Stimulated activated CD4-positive, alpha-beta T cell treated with anti-CD3 and anti-CD28 coated beads, Interleukin-15, amount 100 ng/mL, for 1 hour (primary cell): ENCODE results near the gene TBC1D9B.

Experiments
- DNase-seq, 2 donors: peaks; one replicate each; pipeline ENCODE4 v3.0.0-alpha.2; 2020; ENCODE audit warnings: low read depth in 1 of 2, low spot score in 1 of 2

TBC1D9B gene

GRCh38 chr5:179907556-179908324 lies at the start of gene TBC1D9B:
TBC1D9B (minus strand) TSS chr5:179907897; CDS start chr5:179907821, 76 bp downstream.
- DNase-seq = peak; percentile 41 to 59

DNA sequence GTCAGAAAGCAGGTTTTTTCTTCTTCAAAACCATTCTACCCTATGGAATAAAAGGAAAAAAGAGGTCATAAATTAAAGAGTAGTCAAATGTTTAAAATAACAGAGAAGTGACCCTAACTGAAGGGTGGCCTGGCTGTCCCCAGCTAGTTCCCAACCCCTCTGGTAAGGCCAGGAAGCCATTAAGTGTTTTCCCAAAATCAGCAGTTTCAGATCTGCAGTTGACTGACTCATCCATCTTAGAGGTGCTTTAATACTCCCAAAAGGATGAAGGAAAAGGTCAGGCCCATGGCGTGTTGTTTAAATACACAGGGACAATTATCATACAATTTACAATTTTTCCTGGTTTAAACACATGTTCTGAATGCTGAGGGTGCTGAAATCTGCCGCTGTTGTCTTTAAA lies 47.9 kb upstream of the TBC1D9B start:
- DNase-seq = no peak

DNA sequence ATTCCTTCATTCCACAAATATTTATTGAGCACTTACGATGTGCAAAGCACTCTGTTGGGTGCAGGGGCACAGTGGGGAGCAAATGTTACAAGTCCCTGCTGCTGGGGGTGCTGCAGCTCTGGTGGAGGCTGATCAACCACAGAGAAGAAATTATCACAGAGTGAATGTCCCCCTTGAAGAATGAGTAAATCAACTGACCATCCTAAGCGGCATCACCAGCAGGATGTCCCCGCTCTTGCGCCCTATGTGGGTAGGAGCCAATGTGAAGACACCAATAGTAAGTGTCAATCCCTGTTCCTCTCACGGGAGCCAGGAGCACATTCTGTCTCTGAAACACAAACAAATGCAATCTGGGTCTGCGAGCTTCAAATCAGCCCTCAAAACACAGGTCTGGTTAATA lies 47.4 kb upstream of the TBC1D9B start:
- no peak for DNase-seq

DNA sequence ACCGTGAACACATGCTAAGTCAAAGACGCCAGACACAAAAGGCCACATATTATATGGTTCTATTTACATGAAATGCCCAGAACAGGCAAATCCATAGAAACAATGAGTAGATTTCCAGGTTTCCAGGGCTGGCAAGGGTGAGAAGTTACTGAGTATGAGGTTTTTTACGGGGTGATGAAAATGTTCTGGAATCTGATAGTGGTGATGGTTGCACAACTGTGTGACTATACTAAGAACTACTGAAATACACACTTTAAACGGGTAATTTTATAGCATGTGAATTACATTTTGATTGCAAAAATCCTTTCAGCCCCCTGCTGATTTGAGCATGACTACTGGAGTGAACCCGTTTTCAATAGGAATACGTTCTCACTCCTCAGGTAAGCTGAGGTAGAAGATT lies 46.7 kb upstream of the TBC1D9B start:
- no peak for DNase-seq

DNA sequence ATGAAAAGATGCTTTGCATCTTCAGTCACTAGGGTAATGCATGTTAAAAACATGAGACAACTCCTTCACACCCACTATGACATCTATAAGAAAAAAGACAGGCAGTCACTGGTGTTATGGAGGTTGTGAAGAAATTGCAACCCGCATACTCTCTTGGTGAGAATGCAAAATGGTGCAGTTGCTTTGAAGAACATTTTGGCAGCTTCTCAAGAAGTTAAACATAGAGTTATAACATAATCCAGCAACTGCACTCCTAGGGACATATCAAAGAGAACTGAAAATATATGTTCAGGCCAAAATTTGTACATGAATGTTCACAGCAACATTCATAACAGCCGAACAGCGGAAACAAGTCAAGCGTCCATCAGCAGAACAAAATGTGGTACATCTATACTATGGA lies 46.3 kb upstream of the TBC1D9B start:
- no peak for DNase-seq

DNA sequence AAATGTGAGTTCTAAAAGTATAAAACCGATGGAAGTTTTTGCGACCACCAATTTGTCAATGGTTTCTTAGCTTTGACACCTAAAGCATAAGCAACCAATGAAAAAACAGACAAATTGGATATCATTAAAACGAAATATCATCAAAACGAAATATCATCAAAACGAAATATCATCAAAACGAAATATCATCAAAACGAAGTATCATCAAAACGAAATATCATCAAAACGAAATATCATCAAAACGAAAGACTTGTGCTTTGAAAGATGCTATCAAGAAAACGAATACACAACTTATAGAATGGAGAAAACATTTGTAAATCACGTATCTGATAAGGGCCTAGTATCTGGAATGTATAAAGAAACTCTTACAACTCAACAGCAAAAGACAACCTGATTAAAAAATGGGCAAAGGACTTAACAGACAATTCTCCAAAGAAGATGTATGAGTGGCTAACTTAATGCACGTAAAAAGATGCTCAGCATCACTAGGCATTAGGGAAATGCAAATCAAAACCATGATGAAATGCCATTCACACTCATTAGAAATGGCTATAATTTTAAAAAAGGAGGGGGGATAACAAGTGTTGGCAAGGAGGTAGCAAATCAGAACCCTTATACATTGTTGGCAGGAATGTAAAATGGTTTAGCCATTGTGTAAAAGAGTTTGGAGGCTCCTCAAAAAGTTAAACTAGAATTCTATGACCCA lies 29.4 kb upstream of the TBC1D9B start:
- DNase-seq = no peak

GRCh38 chr5:179930788-179931473 lies 23.2 kb upstream of the TBC1D9B start:
- no peak for DNase-seq

GRCh38 chr5:179927824-179928223 lies 20.1 kb upstream of the TBC1D9B start:
- DNase-seq = no peak

GRCh38 chr5:179926657-179927056 lies 19.0 kb upstream of the TBC1D9B start:
- no peak for DNase-seq

- no peak for DNase-seq
Measured at GRCh38 chr5:179923436-179923835, 15.7 kb upstream of the TBC1D9B start.

- no peak for DNase-seq
Measured at GRCh38 chr5:179920175-179920574, 12.5 kb upstream of the TBC1D9B start.

- DNase-seq = no peak
Measured at GRCh38 chr5:179919487-179920060, 11.9 kb upstream of the TBC1D9B start.

DNA sequence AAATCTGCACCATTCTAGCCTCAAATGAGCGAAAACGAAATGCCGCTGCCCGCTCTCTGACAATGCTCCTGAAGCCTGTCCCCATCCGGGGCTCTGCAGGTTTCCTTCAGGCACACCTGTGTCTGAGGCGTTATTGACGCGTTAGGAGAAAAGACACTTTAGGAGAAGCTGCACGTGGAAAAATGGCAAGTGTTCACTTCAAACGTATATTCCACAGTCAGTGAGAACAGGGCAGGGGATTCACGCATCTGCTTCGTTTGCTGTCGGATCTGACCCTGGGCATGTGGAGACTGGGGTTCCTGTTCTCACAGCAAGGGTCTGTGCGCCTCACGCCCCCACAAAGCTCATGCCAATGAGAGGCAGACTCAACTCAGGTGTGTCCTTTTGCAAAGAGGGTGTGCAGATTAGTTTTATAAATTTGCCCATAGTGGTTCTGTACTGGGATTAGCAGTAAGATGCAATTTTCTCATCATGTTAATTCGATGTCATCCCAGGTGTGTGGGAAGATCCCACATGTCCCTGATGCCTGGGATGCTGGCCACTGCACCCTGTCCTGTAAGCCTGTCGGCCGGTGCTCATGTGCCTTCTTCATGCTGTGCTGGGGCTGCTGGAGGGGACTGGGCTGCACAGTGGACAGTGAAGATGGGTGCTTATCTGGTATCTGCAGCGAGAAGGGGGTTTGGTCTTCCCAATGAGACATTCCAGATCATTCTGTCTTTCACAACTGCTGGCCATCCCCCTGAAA lies 11.2 kb upstream of the TBC1D9B start:
- DNase-seq = no peak

GRCh38 chr5:179916523-179916922 lies 8.8 kb upstream of the TBC1D9B start:
- no peak for DNase-seq

DNA sequence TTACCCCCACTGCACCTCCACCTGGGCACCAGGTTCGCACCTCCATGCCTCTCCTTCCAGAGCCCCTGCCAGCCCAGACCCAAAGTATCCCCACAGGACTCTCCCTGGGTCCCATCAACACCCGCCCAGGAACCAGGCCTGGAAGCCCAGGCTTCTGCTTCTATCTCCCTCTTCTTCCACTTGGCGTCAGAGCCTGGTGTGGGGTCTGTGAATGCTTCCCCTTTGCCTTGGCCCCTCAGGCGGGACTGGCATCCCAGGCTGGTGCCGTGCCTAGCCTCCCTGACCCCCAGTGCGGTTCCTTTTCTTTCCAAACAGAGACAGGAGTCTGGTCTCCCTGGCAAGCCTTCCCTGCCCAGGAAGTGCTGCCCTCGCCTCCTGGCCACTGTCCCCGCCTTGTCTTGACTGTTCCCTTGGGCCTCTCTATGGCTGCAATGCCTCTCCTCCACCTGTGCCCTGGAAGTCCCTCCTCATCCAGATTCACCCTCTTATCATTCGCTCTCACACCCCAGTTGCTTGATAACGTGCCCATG lies 7.8 kb upstream of the TBC1D9B start:
- no peak for DNase-seq

- no peak for DNase-seq
Measured at GRCh38 chr5:179914032-179914755, 6.5 kb upstream of the TBC1D9B start.

GRCh38 chr5:179913461-179913860 lies 5.8 kb upstream of the TBC1D9B start:
- DNase-seq = no peak

- no peak for DNase-seq
Measured at GRCh38 chr5:179912951-179913350, 5.3 kb upstream of the TBC1D9B start.

DNA sequence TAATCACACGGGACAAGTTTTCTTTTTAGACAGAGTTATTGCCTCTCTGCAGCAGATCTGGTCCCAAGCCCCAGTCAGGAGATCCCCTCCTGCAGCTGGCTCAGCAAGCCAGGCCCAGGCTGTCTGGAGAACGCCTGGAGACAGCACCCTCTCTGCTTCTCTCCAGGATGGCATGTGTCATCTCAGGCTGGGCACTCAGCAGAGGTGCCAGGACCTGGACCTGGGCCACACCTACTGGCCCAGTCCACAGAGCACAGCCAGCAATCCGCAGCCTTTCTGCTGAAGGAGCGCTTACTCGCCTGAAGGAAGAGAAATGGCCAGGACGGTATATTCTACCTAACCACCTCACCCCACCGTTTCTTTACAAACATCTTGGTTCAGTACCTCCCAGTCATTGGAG lies 4.7 kb upstream of the TBC1D9B start:
- DNase-seq = no peak

DNA sequence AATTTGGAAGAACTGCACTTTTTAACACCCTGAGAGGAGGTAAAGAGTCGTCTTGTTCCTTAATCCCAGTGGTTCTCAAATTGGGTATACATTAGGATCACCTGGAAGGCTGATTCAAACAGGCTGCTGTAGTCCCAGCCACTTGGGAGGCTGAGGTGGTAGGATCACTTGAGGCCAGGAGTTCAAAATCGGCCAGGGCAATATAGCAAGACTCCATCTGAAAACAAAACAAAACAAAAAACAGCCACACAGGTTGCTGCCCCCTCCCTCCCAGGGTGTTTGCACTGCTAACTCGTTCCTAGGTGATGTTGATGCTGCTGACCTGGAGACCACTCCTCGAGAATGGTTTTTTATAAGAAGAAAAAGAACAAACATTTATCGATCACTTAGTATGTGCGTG lies 1.5 kb upstream of the TBC1D9B start:
- no peak for DNase-seq
